H1 (cell line): ENCODE measurements around the gene TPSAB1. TPM values are rescaled to one million over a fixed set of nuclear protein-coding genes. Genes with fewer than 3 reads are reported as not detected.

ENCODE experiments used
- CTCF ChIA-PET: fragments of 300-600 bp; sonication (Branson Sonifier 250); formaldehyde crosslinking; loops from one replicate; lab custom pipeline; 2021; ENCODE audit not compliant: partially characterized antibody; lab: Charles Lee
- POLR2A ChIA-PET: fragments of 300-600 bp; sonication (Branson Sonifier 250); formaldehyde crosslinking; loops from one replicate; lab custom pipeline; 2021; ENCODE audit warnings: inconsistent platforms; ENCODE audit not compliant: partially characterized antibody; lab: Charles Lee
- DNase-seq, 2 experiments: peaks; one replicate each; pipeline versions ENCODE4 v3.0.0 to v3.0.0-alpha.2; 2010 to 2022; ENCODE audit warnings: low spot score in 2 of 2, low read depth in 1 of 2, mixed read lengths in 1 of 2
- FAIRE-seq: peaks from 2 replicates; lab custom pipeline; 2011; peaks lifted over from hg19 to GRCh38; lab: Jason Lieb, UNC
- H2AFZ ChIP-seq: 2 replicates; pipeline ENCODE4 v1.8.1; 2012; ENCODE audit warnings: low read length, inconsistent platforms
- H2AK5ac ChIP-seq: 2 replicates; pipeline ENCODE4 v1.6.1; 2013; ENCODE audit warnings: low read depth, low read length
- H2BK120ac ChIP-seq: replicated peaks from 2 replicates; pipeline ENCODE3; 2013; ENCODE audit warnings: low read depth, low read length, inconsistent platforms
- H2BK12ac ChIP-seq: 2 replicates; pipeline ENCODE4 v1.6.1; 2013; ENCODE audit warnings: low read depth, low read length
- H2BK15ac ChIP-seq: 2 replicates; pipeline ENCODE4 v1.6.1; 2013; ENCODE audit warnings: low read length
- H2BK20ac ChIP-seq: 2 replicates; pipeline ENCODE4 v1.6.1; 2013; ENCODE audit warnings: low read length
- H2BK5ac ChIP-seq: 2 replicates; pipeline ENCODE4 v1.6.1; 2013; ENCODE audit warnings: low read depth, low read length
- H3K14ac ChIP-seq: 2 replicates; pipeline ENCODE4 v1.6.1; 2013; ENCODE audit warnings: inconsistent platforms; ENCODE audit not compliant: insufficient read length
- H3K18ac ChIP-seq: 2 replicates; pipeline ENCODE4 v1.6.1; 2013; ENCODE audit warnings: low read length; ENCODE audit errors: extremely low read depth
- H3K23ac ChIP-seq: 2 replicates; pipeline ENCODE4 v1.6.1; 2013; ENCODE audit warnings: inconsistent platforms; ENCODE audit not compliant: insufficient read length
- H3K23me2 ChIP-seq: 2 replicates; pipeline ENCODE4 v1.6.1; 2013; ENCODE audit warnings: low read depth, low read length
- H3K27ac ChIP-seq: 2 replicates; pipeline ENCODE4 v1.6.1; 2011; ENCODE audit warnings: low read depth, low read length, inconsistent platforms
- H3K27me3 ChIP-seq, 4 experiments: replicated peaks in 1 of 4; 1 replicate in 1 of 4; 2 replicates in 3 of 4; pipeline versions ENCODE4 v1.6.1 to v1.8.1; 2011 to 2013; ENCODE audit warnings: low read length in 3 of 4, mild to moderate bottlenecking in 3 of 4, inconsistent platforms in 2 of 4, mixed read lengths in 2 of 4, moderate library complexity in 1 of 4; ENCODE audit not compliant: control insufficient read depth in 3 of 4, insufficient read depth in 3 of 4; ENCODE audit errors: extremely low read depth in 1 of 4
- H3K36me3 ChIP-seq, 4 experiments: 2 replicates each; pipeline versions ENCODE4 v1.6.1 to v1.8.1; 2011 to 2013; ENCODE audit warnings: mild to moderate bottlenecking in 4 of 4, low read length in 3 of 4, moderate library complexity in 2 of 4, control low read depth in 1 of 4, inconsistent platforms in 1 of 4; ENCODE audit not compliant: insufficient read depth in 4 of 4, control insufficient read depth in 2 of 4
- H3K4ac ChIP-seq: replicated peaks from 2 replicates; pipeline ENCODE3; 2013; ENCODE audit warnings: low read length, low read depth, mixed read lengths, inconsistent platforms; ENCODE audit not compliant: insufficient read length
- H3K4me1 ChIP-seq, 4 experiments: replicated peaks in 1 of 4; 1 replicate in 1 of 4; 2 replicates in 3 of 4; pipeline versions ENCODE4 v1.6.1 to v1.8.1; 2011 to 2013; ENCODE audit warnings: low read length in 3 of 4, inconsistent platforms in 2 of 4, mixed read lengths in 1 of 4; ENCODE audit not compliant: insufficient read depth in 4 of 4, control insufficient read depth in 3 of 4
- H3K4me2 ChIP-seq, 2 experiments: 2 replicates each; pipeline versions ENCODE4 v1.6.1 to v1.8.1; 2011 to 2013; ENCODE audit warnings: low read depth in 2 of 2, low read length in 2 of 2, control low read depth in 1 of 2, inconsistent platforms in 1 of 2, mild to moderate bottlenecking in 1 of 2; ENCODE audit not compliant: insufficient read depth in 1 of 2
- H3K4me3 ChIP-seq, 4 experiments: fragments of 200-600, 300-600 bp in 1 of 4; sonication (generic), shearing (Covaris generic), sonication (Bioruptor Twin) in 1 of 4; 2 replicates each; pipeline versions ENCODE4 v1.5.1 to v1.8.1; 2011 to 2016; ENCODE audit warnings: low read length in 4 of 4, low read depth in 3 of 4, control low read depth in 2 of 4, inconsistent platforms in 2 of 4, mild to moderate bottlenecking in 2 of 4, mixed read lengths in 1 of 4, moderate library complexity in 1 of 4; ENCODE audit not compliant: insufficient read depth in 2 of 4; ENCODE audit errors: extremely low read depth in 1 of 4
- H3K56ac ChIP-seq: replicated peaks from 2 replicates; pipeline ENCODE3; 2013; ENCODE audit warnings: low read depth, mild to moderate bottlenecking, mixed read lengths, low read length, inconsistent platforms; ENCODE audit not compliant: insufficient read length
- H3K79me1 ChIP-seq: 2 replicates; pipeline ENCODE4 v1.6.1; 2013; ENCODE audit warnings: low read depth, low read length, control low read depth
- H3K79me2 ChIP-seq, 2 experiments: 2 replicates each; pipeline versions ENCODE4 v1.6.1 to v1.8.1; 2012 to 2013; ENCODE audit warnings: low read length in 2 of 2, mild to moderate bottlenecking in 2 of 2, inconsistent platforms in 1 of 2; ENCODE audit not compliant: insufficient read depth in 2 of 2, control insufficient read depth in 1 of 2
- H3K9ac ChIP-seq, 4 experiments: replicated peaks in 1 of 4; 1 replicate in 1 of 4; 2 replicates in 3 of 4; pipeline versions ENCODE4 v1.6.1 to v1.8.1; 2011 to 2013; ENCODE audit warnings: low read depth in 3 of 4, low read length in 3 of 4, control low read depth in 2 of 4, mild to moderate bottlenecking in 2 of 4, moderate library complexity in 2 of 4, inconsistent platforms in 1 of 4; ENCODE audit errors: extremely low read depth in 1 of 4
- H3K9me3 ChIP-seq, 2 experiments: 2 replicates each; pipeline versions ENCODE4 v1.6.1 to v1.8.1; 2012 to 2013; ENCODE audit warnings: mild to moderate bottlenecking in 2 of 2, moderate library complexity in 2 of 2, control low read depth in 1 of 2, inconsistent platforms in 1 of 2, low read depth in 1 of 2, low read length in 1 of 2, mixed read lengths in 1 of 2; ENCODE audit not compliant: insufficient read depth in 2 of 2
- H4K20me1 ChIP-seq, 2 experiments: replicated peaks in 1 of 2; 2 replicates each; pipeline versions ENCODE3 to v1.8.1; 2011 to 2013; ENCODE audit warnings: inconsistent platforms in 2 of 2, low read length in 2 of 2, mild to moderate bottlenecking in 1 of 2; ENCODE audit not compliant: insufficient read depth in 2 of 2, control insufficient read depth in 1 of 2
- H4K5ac ChIP-seq: 2 replicates; pipeline ENCODE4 v1.6.1; 2013; ENCODE audit warnings: low read length, low read depth, mixed read lengths, inconsistent platforms; ENCODE audit not compliant: insufficient read length
- H4K8ac ChIP-seq: 2 replicates; pipeline ENCODE4 v1.8.0; 2013; ENCODE audit warnings: mild to moderate bottlenecking, moderate library complexity, low read length, inconsistent platforms; ENCODE audit not compliant: insufficient read depth; ENCODE audit errors: extremely low read depth
- H4K91ac ChIP-seq: replicated peaks from 2 replicates; pipeline ENCODE3; 2013; ENCODE audit warnings: low read length, mixed read lengths, inconsistent platforms; ENCODE audit not compliant: insufficient read length
- ASH2L ChIP-seq: fragments of 200-600, 300-600 bp; sonication (generic); IDR thresholded peaks from one replicate; pipeline ENCODE4 v1.7.1; 2017; ENCODE audit warnings: low read length
- CBX5 ChIP-seq: fragments of 300-800, 300-1000 bp; sonication (generic); IDR thresholded peaks from 2 replicates; pipeline ENCODE4 v1.7.1; 2016; ENCODE audit warnings: antibody characterized with exemption, low read length, low read depth
- E2F6 ChIP-seq: IDR thresholded peaks from 2 replicates; pipeline ENCODE4 v1.6.1; 2012; ENCODE audit warnings: inconsistent platforms
- EZH2 ChIP-seq: fragments of 200-600 bp; sonication (generic); IDR thresholded peaks from 2 replicates; pipeline ENCODE4 v1.7.1; 2012; ENCODE audit warnings: low read depth, mild to moderate bottlenecking, moderate library complexity, low read length, inconsistent platforms; ENCODE audit not compliant: severe bottlenecking
- GABPA ChIP-seq: IDR thresholded peaks from 2 replicates; pipeline ENCODE4 v1.6.1; 2011; ENCODE audit warnings: mild to moderate bottlenecking, low read length, moderate library complexity, borderline replicate concordance; ENCODE audit not compliant: insufficient read depth
- JUN ChIP-seq: IDR thresholded peaks from 2 replicates; pipeline ENCODE4 v1.6.1; 2011; ENCODE audit warnings: low read depth, mild to moderate bottlenecking, improper control_type of control experiment, low read length
- KDM4A ChIP-seq: IDR thresholded peaks from one replicate; pipeline ENCODE4 v1.7.1; 2012; ENCODE audit warnings: low read depth, mild to moderate bottlenecking, moderate library complexity, low read length, inconsistent platforms; ENCODE audit not compliant: severe bottlenecking
- MAX ChIP-seq: IDR thresholded peaks from 2 replicates; pipeline ENCODE4 v1.6.1; 2012; ENCODE audit warnings: inconsistent platforms
- SAP30 ChIP-seq: fragments of 300-600 bp; sonication (generic); IDR thresholded peaks from 2 replicates; pipeline ENCODE4 v1.7.1; 2012; ENCODE audit warnings: low read length, moderate library complexity, mild to moderate bottlenecking, inconsistent platforms; ENCODE audit not compliant: insufficient read depth, insufficient replicate concordance
- TEAD4 ChIP-seq: IDR thresholded peaks from 2 replicates; pipeline ENCODE4 v1.6.1; 2012; ENCODE audit warnings: low read depth, low read length, inconsistent platforms, mixed read lengths
- WGBS, 2 experiments: shearing (Covaris generic) in 1 of 2; methylation state at CpG; one replicate each; pipeline versions ENCODE4 v1.1.6 to v1.1.7; 2013 to 2015; ENCODE audit warnings: low lambda C conversion rate in 2 of 2, mixed read lengths in 2 of 2, inconsistent platforms in 1 of 2, low coverage in 1 of 2, missing lambda C conversion rate in 1 of 2; ENCODE audit not compliant: insufficient replicate concordance in 2 of 2, insufficient coverage in 1 of 2, insufficient read length in 1 of 2; ENCODE audit errors: extremely low coverage in 1 of 2, missing lambda C conversion rate in 1 of 2; 5-methylcytosine and 5-hydroxymethylcytosine counted together
- polyA plus RNA-seq, 7 experiments: library from polyadenylated mRNA; depleted of rRNA in 3 of 7; stranded (reverse) in 5 of 7; unstranded in 2 of 7; fragments of >200 nt in 5 of 7; fragments of 200-250 nt in 2 of 7; gene quantifications; 1 replicate in 5 of 7; 2 replicates in 1 of 7; 4 replicates in 1 of 7; pipeline versions ENCODE4 v1.2.1 to v1.2.3, GENCODE V29; 2011 to 2013; ENCODE audit warnings: missing spikeins in 2 of 7, mixed read lengths in 2 of 7
- total RNA-seq: library from RNA; stranded (reverse); fragmentation: NEBNext Ultra II Directional; extraction: Animal tissue kit (Norgen Biotek cat#: 25700); gene quantifications from 2 replicates; pipeline ENCODE4 v1.2.1, GENCODE V29; 2021

TPSAB1 gene
- total and polyA plus RNA-seq, 2 of the 8 experiments (the other 6 are each of a cell fraction or from before 2014, with no cell fraction given) = 0.09 TPM; not detected in 1

- H2AFZ ChIP-seq = no peak overlapping the region
- POLR2A ChIA-PET = no interaction called here
- TF ChIP-seq KDM4A = no peak
- no peak for TF ChIP-seq EZH2
- no peak for TF ChIP-seq E2F6
- TF ChIP-seq ASH2L = no peak
- TF ChIP-seq JUN = no peak
- no peak for TF ChIP-seq CBX5
- no peak for TF ChIP-seq TEAD4
- TF ChIP-seq SAP30 = no peak
- TF ChIP-seq MAX = no peak
- TF ChIP-seq GABPA = no peak
- TF ChIP-seq, all 59 proteins: peak for 0
- Histone ChIP-seq H2BK120ac (no peak overlapping the region), H3K79me2 (no peaks in the 10 kb centered on the region), H3K23me2 (no peaks in the 10 kb centered on the region), H3K27ac (no peak overlapping the region), H4K91ac (no peak overlapping the region), H3K18ac (no peak overlapping the region), H2BK15ac (no peak overlapping the region), H3K56ac (no peak overlapping the region), H2BK20ac (no peak overlapping the region), H3K14ac (no peak overlapping the region), H2BK5ac (no peak overlapping the region), H4K5ac (no peak overlapping the region), H3K4me3 (no peak overlapping the region), H3K4me1 (no peaks in the 10 kb centered on the region), H3K4ac (no peak overlapping the region), H2BK12ac (no peak overlapping the region), H4K20me1 (peaks cover 0 to 9% of the 10 kb centered on the region in 2 experiments), H3K23ac (no peak overlapping the region), H3K4me2 (no peak overlapping the region), H3K27me3 (no peaks in the 10 kb centered on the region), H3K9ac (no peak overlapping the region), H3K79me1 (no peaks in the 10 kb centered on the region), H4K8ac (no peak overlapping the region), H2AK5ac (no peak overlapping the region), H3K36me3 (peaks cover 2 to 53% (median 9%) of the 10 kb centered on the region in 4 experiments; a peak in 6 of 8 replicates), H3K9me3 (no peaks in the 10 kb centered on the region)
- WGBS, 2 experiments = 93% methylated on average over 33 of the region's 49 CpGs; no CpG with 5 or more reads in 1 of the 2 experiments
- FAIRE-seq = no peak
- CTCF ChIA-PET = interaction anchor here (1.1 to 1.6 kb wide), 3 partner anchors 9 to 28 kb away, joined by 3 to 6 read pairs (median 5); no protein-coding TSS in a partner anchor
- DNase-seq = no peak
These were observed 22.2 kb upstream of the TPSAB1 start for GRCh38 chr16:1218061-1218929.
